ENCODE results near the gene APOL2.
"Not testable (repeated sequence)": the region's sequence is repeated elsewhere in the genome, so short reads cannot be mapped to it uniquely, and the experiment has no call there.

The APOL2 gene

GRCh38 chr22:36232715-36233401 lies 6.5 kb downstream of the APOL2 start:
- no peak for DNase-seq (ENCODE audit: low read depth in 1 of 2, low spot score in 1 of 2)
- in situ Hi-C loops (cut with HindIII; ENCODE audit: low pct_unique_long_range_greater_than_20kb, low sequenced_read_pairs), result no loop called here
- no peak for TF ChIP-seq JUND (IDR thresholded peaks at IDR 0.05; ENCODE audit: low read depth)

- in situ Hi-C loops (cut with HindIII; ENCODE audit: low pct_unique_long_range_greater_than_20kb, low sequenced_read_pairs); DNase-seq (ENCODE audit: low read depth in 1 of 2, low spot score in 1 of 2): not testable (repeated sequence)
Observed at GRCh38 chr22:36231051-36231450, 8.3 kb downstream of the APOL2 start.

DNA sequence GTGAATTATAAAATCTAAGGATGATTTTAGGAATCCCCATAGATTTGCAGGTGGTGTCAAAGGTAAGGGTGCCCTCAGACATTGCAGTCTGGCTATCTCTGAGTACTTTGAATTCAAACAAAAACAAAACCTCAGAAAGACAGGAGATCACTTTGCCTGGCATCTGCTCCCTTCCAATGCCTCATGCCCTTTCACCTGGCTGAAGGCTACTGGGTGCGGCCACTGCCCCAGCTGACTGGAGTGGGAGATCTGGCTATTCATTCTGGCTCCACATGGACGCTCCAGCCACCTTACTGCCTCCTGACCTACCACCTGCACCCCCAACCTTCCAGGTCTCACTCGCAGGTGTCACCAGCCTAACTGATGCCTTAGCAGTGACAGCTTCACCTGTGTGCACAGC lies 9.7 kb downstream of the APOL2 start:
- in situ Hi-C loops (cut with HindIII; ENCODE audit: low pct_unique_long_range_greater_than_20kb, low sequenced_read_pairs), result not testable (repeated sequence)

DNA sequence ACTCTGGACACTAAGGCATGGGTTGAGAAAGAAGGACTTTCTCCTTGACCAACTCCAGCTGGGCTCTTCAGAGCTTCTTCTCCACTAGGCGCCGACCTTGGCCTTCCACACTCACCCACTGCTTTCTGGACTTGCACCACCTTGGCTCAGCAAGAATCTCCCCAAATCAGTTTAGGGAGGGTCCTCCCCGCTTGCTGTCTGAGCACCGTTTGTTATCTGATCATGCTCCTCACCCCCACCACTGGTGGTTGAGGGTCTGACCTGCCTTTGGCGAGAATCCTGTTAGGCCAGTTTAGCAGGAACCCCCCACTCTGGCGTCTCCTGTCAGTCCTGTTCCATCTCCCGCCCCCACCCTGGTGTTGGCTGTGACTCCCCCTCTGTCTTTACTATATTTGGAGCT lies 10.4 kb downstream of the APOL2 start:
- in situ Hi-C loops (cut with HindIII; ENCODE audit: low pct_unique_long_range_greater_than_20kb, low sequenced_read_pairs), result no loop called here
- DNase-seq (ENCODE audit: low read depth in 1 of 2, low spot score in 1 of 2), result no peak
- no peak for TF ChIP-seq JUND (IDR thresholded peaks at IDR 0.05; ENCODE audit: low read depth)

More for the DNA sequence above, 9.7 kb downstream of the APOL2 start:
- DNase-seq (ENCODE audit: low read depth in 1 of 2, low spot score in 1 of 2), result not testable (repeated sequence)

GRCh38 chr22:36228369-36228768 lies 11.0 kb downstream of the APOL2 start:
- in situ Hi-C loops (cut with HindIII; ENCODE audit: low pct_unique_long_range_greater_than_20kb, low sequenced_read_pairs); DNase-seq (ENCODE audit: low read depth in 1 of 2, low spot score in 1 of 2): not testable (repeated sequence)

- no peak for TF ChIP-seq JUND (IDR thresholded peaks at IDR 0.05; ENCODE audit: low read depth)
- in situ Hi-C loops (cut with HindIII; ENCODE audit: low pct_unique_long_range_greater_than_20kb, low sequenced_read_pairs), result no loop called here
- no peak for DNase-seq (ENCODE audit: low read depth in 1 of 2, low spot score in 1 of 2)
Observed at GRCh38 chr22:36227806-36228205, 11.5 kb downstream of the APOL2 start.

DNA sequence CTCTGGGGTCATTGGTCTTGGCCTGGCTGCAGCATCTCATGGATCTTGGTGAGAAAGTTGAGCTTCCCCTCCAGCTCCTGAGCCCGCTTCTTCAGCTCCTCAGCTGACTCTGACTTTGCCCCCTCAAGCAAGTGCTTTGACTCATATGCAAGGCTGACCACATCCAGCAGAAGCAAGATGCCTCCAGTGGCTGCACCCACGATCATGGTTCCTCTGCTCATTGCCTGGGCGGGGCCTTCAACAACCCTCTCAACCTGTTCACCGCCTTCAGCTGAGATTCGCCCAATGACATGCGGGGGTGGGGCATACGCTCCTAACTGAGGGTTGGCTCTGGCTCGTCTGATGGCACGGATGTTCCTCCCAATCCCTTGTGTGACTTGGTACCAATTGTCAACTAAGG lies 11.9 kb downstream of the APOL2 start:
- no peak for TF ChIP-seq JUND (IDR thresholded peaks at IDR 0.05; ENCODE audit: low read depth)
- in situ Hi-C loops (cut with HindIII; ENCODE audit: low pct_unique_long_range_greater_than_20kb, low sequenced_read_pairs), result no loop called here

GRCh38 chr22:36226189-36226588 lies 13.1 kb downstream of the APOL2 start:
- DNase-seq (ENCODE audit: low read depth in 1 of 2, low spot score in 1 of 2), result no peak
- TF ChIP-seq JUND (IDR thresholded peaks at IDR 0.05; ENCODE audit: low read depth), result no peak
- in situ Hi-C loops (cut with HindIII; ENCODE audit: low pct_unique_long_range_greater_than_20kb, low sequenced_read_pairs), result no loop called here

More for the DNA sequence above, 11.9 kb downstream of the APOL2 start:
- no peak for DNase-seq (ENCODE audit: low read depth in 1 of 2, low spot score in 1 of 2)

- in situ Hi-C loops (cut with HindIII; ENCODE audit: low pct_unique_long_range_greater_than_20kb, low sequenced_read_pairs), result no loop called here
- no peak for DNase-seq (ENCODE audit: low read depth in 1 of 2, low spot score in 1 of 2)
- no peak for TF ChIP-seq JUND (IDR thresholded peaks at IDR 0.05; ENCODE audit: low read depth)
Observed at GRCh38 chr22:36225333-36225922, 13.9 kb downstream of the APOL2 start.

DNA sequence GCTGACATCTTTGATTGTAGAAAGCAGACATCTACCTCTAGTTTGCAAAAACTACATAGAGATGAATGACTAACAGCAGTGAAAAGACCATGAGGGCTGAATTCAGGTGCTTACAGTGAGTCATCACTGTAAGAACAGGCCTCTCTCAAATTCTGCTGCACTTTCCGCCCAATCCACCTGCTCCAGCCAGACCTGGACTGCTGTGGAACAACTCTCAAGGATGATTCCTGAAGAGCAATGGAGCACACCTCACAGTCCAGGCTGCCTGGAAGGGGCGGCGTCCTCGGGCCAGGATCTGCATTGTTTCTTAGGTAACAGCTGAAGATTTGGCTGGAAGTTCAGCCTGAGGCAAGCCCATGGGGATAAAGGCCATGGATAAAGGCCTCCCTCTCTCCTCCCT lies 15.1 kb downstream of the APOL2 start:
- in situ Hi-C loops (cut with HindIII; ENCODE audit: low pct_unique_long_range_greater_than_20kb, low sequenced_read_pairs), result no loop called here
- DNase-seq (ENCODE audit: low read depth in 1 of 2, low spot score in 1 of 2), result no peak
- TF ChIP-seq JUND (IDR thresholded peaks at IDR 0.05; ENCODE audit: low read depth), result no peak

DNA sequence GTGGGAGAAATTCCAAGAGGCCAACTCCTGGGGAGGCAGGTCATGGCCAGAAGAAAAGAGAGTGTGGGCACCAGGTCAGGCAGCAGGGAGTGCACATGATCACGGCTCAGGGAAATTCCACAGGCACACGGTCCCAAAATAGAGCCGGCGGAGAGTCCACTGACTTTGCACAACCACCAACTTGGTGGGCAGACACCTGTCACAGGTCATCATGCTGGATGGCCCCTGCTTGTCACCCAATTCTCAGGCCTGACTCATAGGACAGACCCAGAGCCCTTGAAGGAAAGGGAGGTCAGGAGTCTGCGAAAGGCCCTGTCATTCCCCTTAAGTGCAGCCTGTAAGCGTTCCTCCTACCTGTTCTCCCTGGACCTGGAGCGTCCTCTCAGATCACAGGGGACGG lies 15.8 kb downstream of the APOL2 start:
- TF ChIP-seq JUND (IDR thresholded peaks at IDR 0.05; ENCODE audit: low read depth), result no peak
- in situ Hi-C loops (cut with HindIII; ENCODE audit: low pct_unique_long_range_greater_than_20kb, low sequenced_read_pairs), result no loop called here
- no peak for DNase-seq (ENCODE audit: low read depth in 1 of 2, low spot score in 1 of 2)

- TF ChIP-seq JUND (IDR thresholded peaks at IDR 0.05; ENCODE audit: low read depth), result no peak
- no peak for DNase-seq (ENCODE audit: low read depth in 1 of 2, low spot score in 1 of 2)
Observed at GRCh38 chr22:36222887-36223450, 16.4 kb downstream of the APOL2 start.

More at GRCh38 chr22:36222887-36223450, 16.4 kb downstream of the APOL2 start:
- in situ Hi-C loops (cut with HindIII; ENCODE audit: low pct_unique_long_range_greater_than_20kb, low sequenced_read_pairs), result no loop called here
